ENCODE results near the gene MEGF10.

GRCh38 chr5:127298656-127299055 lies 8.1 kb downstream of the MEGF10 start:
- TF ChIP-seq CTCF (IDR thresholded peaks at IDR 0.05) (no peak), POLR2AphosphoS5 (IDR thresholded peaks at IDR 0.05) (no peak), POLR2A (IDR thresholded peaks at IDR 0.05) (no peak)
